WTC11 (cell line): Measurements from ENCODE around the gene GJA4. TPM values are rescaled to one million over a fixed set of nuclear protein-coding genes. Genes with fewer than 3 reads are reported as not detected.

Experiments used
- ATAC-seq: fragments of 200-7000 bp; cut with Tn5 transposase; 2 replicates; pipeline ENCODE4 v1.10.0; 2021; ENCODE audit warnings: mild to moderate bottlenecking, moderate library complexity
- Bru-seq: library from RNA; stranded (reverse); fragments of 400-500 nt; gene quantifications from one replicate; lab custom pipeline; 2021; lab: Mats Ljungman, UMichigan
- CTCF ChIA-PET: fragments of 300-600 bp; sonication (Branson Sonifier 250); formaldehyde crosslinking; loops from one replicate; lab custom pipeline; 2021; ENCODE audit warnings: antibody characterized with exemption; lab: Charles Lee
- POLR2A ChIA-PET: fragments of 350-600 bp; sonication (Branson Sonifier 250); formaldehyde crosslinking; loops from one replicate; lab custom pipeline; 2021; ENCODE audit warnings: antibody characterized with exemption; lab: Charles Lee
- DNase-seq: peaks from one replicate; pipeline ENCODE4 v3.0.0; 2021; ENCODE audit warnings: low spot score
- H3K27ac Mint-ChIP-seq: 2 replicates; pipeline ENCODE4 v1.8.0; 2021; ENCODE audit warnings: mixed read lengths
- H3K27me3 Mint-ChIP-seq: 2 replicates; pipeline ENCODE4 v1.8.0; 2021; ENCODE audit warnings: low read depth, mild to moderate bottlenecking, moderate library complexity, mixed read lengths
- H3K36me3 Mint-ChIP-seq: 2 replicates; pipeline ENCODE4 v1.8.0; 2021; ENCODE audit warnings: mixed read lengths
- H3K4me1 Mint-ChIP-seq: 2 replicates; pipeline ENCODE4 v1.8.0; 2022; ENCODE audit warnings: mixed read lengths
- H3K4me3 Mint-ChIP-seq: 2 replicates; pipeline ENCODE4 v1.8.0; 2021; ENCODE audit warnings: mild to moderate bottlenecking, moderate library complexity, mixed read lengths
- H3K9me3 Mint-ChIP-seq: 2 replicates; pipeline ENCODE4 v1.8.0; 2021; ENCODE audit warnings: mixed read lengths
- AR ChIP-seq: fragments of 250-450 bp; sonication (Bioruptor Pico); IDR thresholded peaks from 2 replicates; pipeline ENCODE4 v1.9.0; 2021; ENCODE audit warnings: mild to moderate bottlenecking
- ARID4B ChIP-seq: sonication (generic); formaldehyde crosslinking; IDR thresholded peaks from 2 replicates; pipeline ENCODE4 v1.8.0; 2023; ENCODE audit warnings: missing genetic modification reagents, mild to moderate bottlenecking, borderline replicate concordance
- ATF2 ChIP-seq: sonication (generic); formaldehyde crosslinking; IDR thresholded peaks from 2 replicates; pipeline ENCODE4 v1.8.1; 2022; ENCODE audit warnings: low read depth, missing genetic modification reagents, borderline replicate concordance
- CDX4 ChIP-seq: fragments of 250-450 bp; sonication (Bioruptor Pico); IDR thresholded peaks from 2 replicates; pipeline ENCODE4 v1.9.0; 2021; ENCODE audit warnings: moderate library complexity, mild to moderate bottlenecking, inconsistent platforms, borderline replicate concordance
- CREM ChIP-seq: sonication (generic); formaldehyde crosslinking; IDR thresholded peaks from 2 replicates; pipeline ENCODE4 v1.8.1; 2022; ENCODE audit warnings: mild to moderate bottlenecking, missing genetic modification reagents, moderate library complexity
- FOXJ3 ChIP-seq: sonication (generic); formaldehyde crosslinking; IDR thresholded peaks from 2 replicates; pipeline ENCODE4 v1.9.0; 2021; ENCODE audit warnings: missing genetic modification reagents, mild to moderate bottlenecking, borderline replicate concordance
- GABPB1 ChIP-seq: sonication (generic); formaldehyde crosslinking; IDR thresholded peaks from 2 replicates; pipeline ENCODE4 v1.8.1; 2023; ENCODE audit warnings: mild to moderate bottlenecking, missing genetic modification reagents
- HMGA2 ChIP-seq: fragments of 250-450 bp; sonication (Bioruptor Pico); IDR thresholded peaks from 2 replicates; pipeline ENCODE4 v1.4.0; 2021; ENCODE audit warnings: mild to moderate bottlenecking, moderate library complexity
- NFE2L1 ChIP-seq: sonication (generic); formaldehyde crosslinking; IDR thresholded peaks from 2 replicates; pipeline ENCODE4 v1.8.1; 2023; ENCODE audit warnings: missing genetic modification reagents
- PREB ChIP-seq: sonication (generic); formaldehyde crosslinking; IDR thresholded peaks from 2 replicates; pipeline ENCODE4 v1.8.1; 2022; ENCODE audit warnings: mild to moderate bottlenecking, missing genetic modification reagents, moderate library complexity, borderline replicate concordance
- SMAD3 ChIP-seq: sonication (generic); formaldehyde crosslinking; IDR thresholded peaks from 2 replicates; pipeline ENCODE4 v1.8.0; 2022; ENCODE audit warnings: missing genetic modification reagents, mild to moderate bottlenecking, borderline replicate concordance
- STAT6 ChIP-seq: sonication (generic); formaldehyde crosslinking; conservative IDR thresholded peaks from 2 replicates; pipeline ENCODE4 v1.8.1; 2023; ENCODE audit warnings: mild to moderate bottlenecking, low read depth, missing genetic modification reagents, moderate library complexity
- TEAD1 ChIP-seq: sonication (generic); formaldehyde crosslinking; IDR thresholded peaks from 2 replicates; pipeline ENCODE4 v1.8.0; 2022; ENCODE audit warnings: mild to moderate bottlenecking, missing genetic modification reagents
- TP53 ChIP-seq: sonication (generic); formaldehyde crosslinking; IDR thresholded peaks from 2 replicates; pipeline ENCODE4 v1.8.1; 2023; ENCODE audit warnings: mild to moderate bottlenecking, missing genetic modification reagents
- ZNF219 ChIP-seq: sonication (generic); formaldehyde crosslinking; IDR thresholded peaks from 2 replicates; pipeline ENCODE4 v1.8.0; 2023; ENCODE audit warnings: missing genetic modification reagents, mild to moderate bottlenecking, borderline replicate concordance
- ZSCAN18 ChIP-seq: fragments of 250-450 bp; sonication (Bioruptor Pico); IDR thresholded peaks from 2 replicates; pipeline ENCODE4 v2.1.2; 2022; ENCODE audit warnings: mild to moderate bottlenecking, moderate library complexity
- long read RNA-seq, 3 experiments: library from RNA in 1 of 3; library from capped mRNA in 1 of 3; library from polyadenylated mRNA in 1 of 3; unstranded in 2 of 3; stranded (forward) in 1 of 3; transcript quantifications; one replicate each; pipeline ENCODE4 v2.0.0, GENCODE V29; 2021
- total RNA-seq: library from RNA; stranded (reverse); gene quantifications from 3 replicates; pipeline ENCODE4 v1.2.3, GENCODE V29; 2021

GJA4 gene
- total RNA-seq = 1.0 to 1.4 TPM (median 1.3 TPM) in 3 replicates
- Bru-seq, nascent RNA = percentile 31 among the genes with signal in this experiment
- long read RNA-seq, experiment 1, partial matches to known transcripts = 0 of 1 reads
- long read RNA-seq, experiment 1, other reads (novel, unspliced or antisense) = 0 of 1 reads
- long read RNA-seq, experiment 2, partial matches to known transcripts = 0 of 1 reads
- long read RNA-seq, experiment 2, other reads (novel, unspliced or antisense) = 0 of 1 reads
- long read RNA-seq, experiment 3, partial matches to known transcripts = 0 of 5 reads
- long read RNA-seq, experiment 3, other reads (novel, unspliced or antisense) = 0 of 5 reads

- no peak for DNase-seq
- H3K27me3 Mint-ChIP-seq = peaks cover 27% of the 10 kb centered on the region
- peaks cover 17% of the 10 kb centered on the region for H3K4me1 Mint-ChIP-seq
- ChIA-PET POLR2A (no interaction called here), CTCF (interaction anchor here (1.2 to 5.2 kb wide), 2 partner anchors 59 to 66 kb away, joined by 5 to 45 read pairs; partner anchors contain the start of gene SMIM12)
- peak within 1 kb of the TSS; percentile 70 for H3K4me3 Mint-ChIP-seq
- no peak within 1 kb of the TSS for H3K27ac Mint-ChIP-seq
- no peak for TF ChIP-seq GABPB1 (CRISPR knock-in tag)
- TF ChIP-seq STAT6 (CRISPR knock-in tag) = no peak
- H3K36me3 Mint-ChIP-seq = no peaks in the 10 kb centered on the region
- no peaks in the 10 kb centered on the region for H3K9me3 Mint-ChIP-seq
- peak; percentile 13 for ATAC-seq
Observed at GRCh38 chr1:34792868-34793727, at the start of gene GJA4. TSS of gene GJA4 (plus strand) at chr1:34792999. CDS start at chr1:34794214, 1,215 bp downstream.

- no peak overlapping the region for H3K27ac Mint-ChIP-seq
- H3K36me3 Mint-ChIP-seq = no peaks in the 10 kb centered on the region
- POLR2A ChIA-PET = no interaction called here
- H3K4me1 Mint-ChIP-seq = peaks cover 16% of the 10 kb centered on the region
- H3K4me3 Mint-ChIP-seq = no peak overlapping the region
- H3K27me3 Mint-ChIP-seq = peaks cover 8% of the 10 kb centered on the region
- ATAC-seq (no peak), DNase-seq (no peak)
- CTCF ChIA-PET = interaction anchor here (0.7 to 2.6 kb wide), 25 partner anchors 9 to 1111 kb away, joined by 3 to 45 read pairs (median 6); partner anchors contain the start of genes GJB3, GJB4 and GJB5
- no peaks in the 10 kb centered on the region for H3K9me3 Mint-ChIP-seq
- TF ChIP-seq NFE2L1 (CRISPR knock-in tag) (no peak), HMGA2 (no peak), AR (CRISPR knock-in tag) (no peak), ZNF219 (no peak), FOXJ3 (CRISPR knock-in tag) (no peak), TP53 (CRISPR knock-in tag) (no peak), ATF2 (no peak), SMAD3 (CRISPR knock-in tag) (no peak), CREM (no peak), ARID4B (CRISPR knock-in tag) (no peak), CDX4 (CRISPR knock-in tag) (no peak), PREB (no peak), TEAD1 (CRISPR knock-in tag) (no peak), ZSCAN18 (no peak)
Observed at GRCh38 chr1:34743775-34744174, 49.0 kb upstream of the GJA4 start.
